Measurements from ENCODE around the gene TNNT3.
A peak's percentile ranks its signal among the peaks of the same experiment; 100 is the strongest.

The TNNT3 gene

DNA sequence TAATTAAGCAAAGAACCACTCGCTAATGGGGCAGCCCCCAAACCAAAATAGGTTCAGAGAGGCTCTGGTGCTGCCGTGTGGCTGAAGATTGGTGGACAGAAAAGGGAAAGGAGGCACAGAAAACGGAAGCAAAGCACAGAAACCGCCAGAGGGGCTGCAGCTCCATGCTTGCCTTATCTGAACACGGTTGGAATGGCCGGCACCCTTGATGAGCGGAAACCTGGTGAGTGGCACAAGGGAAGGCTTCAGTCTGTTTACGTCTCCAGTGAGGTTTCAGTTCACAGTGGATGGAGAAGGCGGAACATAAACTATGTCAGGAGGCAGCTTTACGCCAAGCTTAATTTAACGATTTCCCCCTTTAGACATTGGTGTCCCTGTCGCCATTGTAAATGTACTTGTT, 22.6 kb upstream of the TNNT3 start:
- peak; percentile 43 for DNase-seq (ENCODE audit: low spot score)

DNA sequence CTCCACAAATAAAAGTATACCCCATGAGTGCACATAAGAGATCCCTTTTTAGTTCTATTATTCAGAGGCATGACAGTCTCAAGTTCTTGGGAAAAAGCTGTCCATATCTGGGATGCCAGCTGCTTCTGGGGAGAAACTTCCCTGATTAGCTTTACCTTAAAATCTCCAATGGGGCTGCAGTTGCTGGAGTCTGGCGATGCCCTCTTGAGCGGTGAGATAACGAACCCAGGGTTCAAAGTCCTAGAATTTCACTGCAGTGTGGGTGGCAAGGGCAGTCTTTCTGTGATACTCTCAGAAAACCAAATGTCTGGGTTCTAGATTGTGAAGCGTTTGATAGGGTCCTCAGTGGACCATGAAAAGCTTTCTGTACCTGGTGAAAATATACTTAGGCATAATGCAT, 20.4 kb upstream of the TNNT3 start:
- DNase-seq (ENCODE audit: low spot score) = no peak

DNA sequence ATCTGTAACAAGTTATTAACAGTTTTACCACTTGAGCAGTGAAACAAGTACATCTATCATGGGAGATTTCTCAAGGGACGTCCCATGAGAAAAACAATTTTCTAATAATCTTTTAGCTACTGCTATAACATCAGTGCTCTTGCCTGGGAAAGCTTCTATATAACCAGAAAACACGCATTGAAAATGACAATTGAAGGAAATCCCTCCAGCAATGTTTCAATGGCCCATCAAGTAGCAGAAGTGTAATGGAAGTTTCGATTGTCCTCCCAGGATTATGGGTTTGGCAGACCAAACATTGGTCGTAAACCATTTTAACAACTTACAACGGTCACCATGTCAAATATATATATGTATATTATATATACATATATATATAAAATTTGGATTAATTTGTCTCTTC, 19.8 kb upstream of the TNNT3 start:
- no peak for DNase-seq (ENCODE audit: low spot score)

DNA sequence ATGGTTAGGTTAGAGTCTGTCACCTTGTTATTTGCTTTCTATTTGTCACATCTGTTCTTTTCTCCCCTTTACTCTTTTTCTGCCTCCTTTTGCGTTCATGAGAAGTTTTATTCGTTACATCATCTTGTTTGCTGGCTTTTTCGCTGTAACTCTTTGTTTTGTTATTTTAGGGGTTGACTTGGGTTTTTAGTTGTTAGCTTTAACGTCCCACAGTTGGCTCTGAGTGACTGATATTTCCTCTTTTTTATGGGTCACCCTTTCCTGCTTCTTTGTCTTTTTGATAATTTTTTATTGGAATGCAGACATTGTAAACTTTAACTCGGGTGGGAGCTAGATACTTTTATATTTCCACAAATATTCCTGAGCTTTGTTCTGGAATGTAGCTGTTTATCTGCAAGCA, 13.3 kb upstream of the TNNT3 start:
- no peak for DNase-seq (ENCODE audit: low spot score)

DNA sequence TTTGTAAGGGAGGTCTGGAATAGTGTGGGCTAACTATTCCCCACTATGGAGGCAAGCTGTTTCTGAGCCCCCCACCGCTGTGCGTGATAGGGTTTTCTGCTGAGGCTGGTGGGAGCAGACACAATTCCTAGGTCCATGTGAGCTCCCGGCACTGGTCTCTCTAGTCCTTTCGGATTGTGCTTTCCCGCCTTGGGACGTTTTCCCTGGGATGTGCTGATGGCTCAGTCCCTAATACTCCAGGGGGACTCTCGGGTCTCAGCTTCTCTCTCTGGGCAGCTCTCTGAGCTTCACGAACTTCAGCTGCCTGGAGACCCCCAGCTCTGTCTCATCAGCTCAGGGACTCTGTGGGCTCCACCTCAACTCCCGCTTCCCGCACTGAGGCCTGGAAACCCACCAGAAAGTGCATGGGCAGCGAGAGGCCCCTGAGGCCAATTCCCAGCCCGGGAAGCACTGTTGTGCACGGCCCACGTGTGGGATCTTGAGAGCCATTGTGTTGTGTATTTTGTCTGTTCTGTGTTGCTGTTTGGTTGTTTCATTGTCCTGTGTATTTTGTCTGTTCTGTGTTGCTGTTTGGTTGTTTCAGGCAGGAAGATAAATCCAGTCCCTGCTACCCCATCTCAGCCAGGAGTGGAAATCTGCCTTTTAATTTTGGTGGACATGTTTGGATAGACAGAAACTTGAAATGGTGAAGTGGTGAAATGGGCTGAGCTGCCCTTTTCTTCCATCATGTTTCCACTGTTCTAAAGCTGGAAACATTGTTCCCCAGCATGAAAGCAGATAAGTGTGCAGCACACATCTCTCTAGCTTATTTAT, 12.7 kb upstream of the TNNT3 start:
- DNase-seq (ENCODE audit: low spot score) = no peak

DNA sequence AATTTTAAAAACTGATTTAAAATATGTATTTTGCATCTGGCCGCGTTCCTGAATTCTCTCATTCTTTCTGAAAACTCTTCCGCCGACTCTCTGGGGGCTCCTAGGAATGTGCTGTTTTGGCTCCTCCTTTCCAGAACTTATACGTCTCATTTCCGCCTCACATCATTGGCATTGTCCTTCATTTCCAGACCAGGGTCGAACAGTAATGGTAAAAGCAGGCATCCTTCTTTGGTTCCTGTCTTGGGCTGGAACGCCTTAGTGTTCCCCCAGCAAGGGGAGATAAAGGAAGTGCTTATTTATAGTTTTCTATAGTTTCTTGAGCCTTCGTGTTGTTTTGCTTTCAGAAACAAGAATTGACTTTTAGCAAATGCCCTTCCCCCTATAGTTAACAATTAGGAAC, 10.9 kb upstream of the TNNT3 start:
- DNase-seq (ENCODE audit: low spot score) = no peak

DNA sequence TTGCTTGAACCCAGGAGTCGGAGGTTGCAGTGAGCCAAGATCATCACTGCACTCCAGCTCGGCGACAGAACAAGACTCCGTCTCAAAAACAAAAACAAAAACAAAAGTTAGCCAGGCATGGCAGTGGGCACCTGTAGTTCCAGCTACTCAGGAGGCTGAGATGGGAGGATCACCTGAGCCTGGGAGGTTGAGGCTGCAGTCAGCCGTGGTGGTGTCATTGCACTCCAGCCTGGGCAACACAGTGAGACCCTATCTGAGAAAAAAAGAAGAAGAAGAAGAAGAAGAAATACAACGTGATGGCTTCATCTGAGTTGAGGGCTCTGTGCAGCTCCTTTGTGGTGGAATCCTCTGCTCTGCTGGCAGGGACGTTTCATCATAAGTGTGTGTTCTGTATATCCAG, 10.0 kb upstream of the TNNT3 start:
- no peak for DNase-seq (ENCODE audit: low spot score)

DNA sequence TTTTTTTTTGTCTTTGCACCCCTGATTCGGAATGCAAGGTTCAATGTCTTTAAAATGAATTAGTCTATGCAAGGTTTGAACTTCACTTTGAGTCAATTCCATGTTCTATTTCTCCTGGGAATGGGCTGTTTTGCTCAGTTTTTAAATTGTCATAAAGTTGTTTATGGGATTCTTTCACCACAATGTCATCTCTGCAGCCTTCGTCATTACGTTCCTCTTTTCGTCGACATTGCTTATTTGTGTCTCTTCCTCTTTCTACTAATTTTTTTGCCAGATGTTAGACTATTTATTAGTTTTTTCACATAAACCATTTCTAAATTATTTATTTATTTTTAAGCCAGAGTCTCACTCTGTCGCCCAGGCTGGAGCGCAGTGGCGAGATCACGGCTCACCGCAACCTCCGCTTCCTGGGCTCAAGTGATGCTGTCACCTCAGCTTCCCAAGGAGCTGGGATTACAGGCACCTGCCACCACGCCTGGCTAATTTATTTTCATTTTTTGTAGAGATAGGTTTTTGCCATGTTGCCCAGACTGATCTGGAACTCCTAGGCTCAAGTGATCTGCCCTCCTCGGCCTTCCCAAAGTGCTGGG, 7.1 kb upstream of the TNNT3 start:
- DNase-seq (ENCODE audit: low spot score) = peak; percentile 3

DNA sequence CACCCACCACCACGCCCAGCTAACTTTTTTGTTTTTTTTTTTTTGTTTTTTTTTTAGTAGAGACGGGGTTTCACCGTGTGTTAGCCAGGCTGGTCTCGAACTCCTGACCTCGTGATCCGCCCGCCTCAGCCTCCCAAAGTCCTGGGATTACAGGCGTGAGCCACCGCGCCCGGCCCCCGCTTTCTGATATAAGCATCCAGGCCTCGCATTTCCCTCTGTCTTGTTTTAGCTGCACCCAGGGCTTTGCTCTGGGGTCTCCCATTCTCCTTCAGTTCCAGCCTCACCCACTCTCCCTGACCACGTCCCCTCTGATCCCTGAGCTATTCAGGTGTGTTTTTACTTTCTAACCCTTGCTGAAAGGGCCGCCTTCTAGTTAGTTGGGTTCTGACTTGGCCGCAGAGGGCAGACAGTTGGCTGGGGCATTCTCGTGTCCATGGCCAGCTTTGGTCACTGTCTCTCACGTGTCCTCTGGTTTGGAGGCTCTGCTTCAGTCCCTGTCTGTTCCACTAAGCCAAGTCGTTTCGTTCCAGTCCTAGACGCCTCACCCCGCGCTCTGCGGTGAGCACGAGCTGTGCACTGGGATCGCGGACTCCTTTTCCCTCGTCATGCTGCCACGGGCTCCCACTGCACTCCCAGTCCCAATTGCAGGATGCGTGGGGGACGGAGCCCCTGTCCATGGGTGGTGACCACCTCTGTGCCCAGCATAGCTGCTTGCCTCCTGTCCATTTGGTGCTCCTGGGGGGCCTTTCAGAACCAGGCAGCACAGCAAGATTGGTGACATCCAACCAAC, 6.0 kb upstream of the TNNT3 start:
- DNase-seq (ENCODE audit: low spot score) = no peak

DNA sequence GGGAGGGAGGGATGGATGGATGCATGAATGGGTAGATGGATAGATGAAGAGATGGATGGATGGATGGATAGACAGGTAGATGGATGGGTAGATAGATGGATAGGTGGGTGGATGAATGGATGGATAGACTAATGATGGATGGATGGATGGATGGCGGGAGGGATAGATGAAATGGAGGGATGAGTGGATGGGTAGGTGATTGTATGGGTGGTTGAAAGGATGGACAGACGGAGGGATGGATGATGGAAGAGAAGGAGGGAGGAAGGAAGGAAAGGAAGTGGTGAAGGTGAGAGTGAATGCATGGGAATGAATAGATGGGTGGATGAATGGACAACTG, 3.7 kb upstream of the TNNT3 start:
- DNase-seq (ENCODE audit: low spot score) = no peak

DNA sequence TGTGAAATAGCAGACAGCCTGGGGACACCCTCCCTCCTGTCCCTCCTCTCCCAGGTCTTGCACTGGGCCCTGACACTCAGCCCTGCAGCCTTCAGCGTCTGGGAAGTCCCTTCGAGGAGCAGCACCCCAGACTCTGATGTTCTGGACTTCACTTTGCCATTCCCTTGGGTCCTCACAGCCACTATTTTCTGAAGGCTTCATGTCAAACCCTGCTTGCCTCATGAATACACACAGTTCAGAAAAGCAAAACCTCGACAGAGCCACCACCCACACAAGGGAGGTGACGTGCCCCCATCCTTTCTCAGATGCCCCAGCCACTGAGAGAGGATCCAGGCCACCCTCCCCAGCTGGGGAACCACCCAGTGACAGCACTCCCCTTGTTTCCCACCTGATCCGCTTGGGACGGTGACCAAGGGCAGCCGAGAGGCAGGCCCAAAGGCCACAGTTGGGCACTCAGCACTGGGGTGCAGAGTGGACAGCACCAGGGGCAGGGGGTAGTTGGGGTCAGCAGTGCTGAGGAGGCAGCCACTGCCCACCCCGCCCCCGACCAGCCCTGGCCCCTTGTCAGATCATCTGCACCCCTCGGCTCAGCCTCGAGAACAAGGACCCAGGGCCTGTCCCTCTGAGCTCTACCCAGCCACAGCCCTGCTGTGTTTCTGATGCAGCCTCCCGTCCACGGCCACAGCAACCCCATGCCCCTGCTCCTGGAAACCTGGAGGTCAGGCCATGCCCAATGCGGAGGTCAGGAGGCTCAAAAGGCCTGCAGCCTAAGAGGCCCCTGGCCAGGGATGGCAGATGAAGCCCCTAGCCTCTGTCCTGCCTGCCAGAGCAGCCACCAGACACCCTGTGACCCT, 3.1 kb upstream of the TNNT3 start:
- DNase-seq (ENCODE audit: low spot score) = no peak

DNA sequence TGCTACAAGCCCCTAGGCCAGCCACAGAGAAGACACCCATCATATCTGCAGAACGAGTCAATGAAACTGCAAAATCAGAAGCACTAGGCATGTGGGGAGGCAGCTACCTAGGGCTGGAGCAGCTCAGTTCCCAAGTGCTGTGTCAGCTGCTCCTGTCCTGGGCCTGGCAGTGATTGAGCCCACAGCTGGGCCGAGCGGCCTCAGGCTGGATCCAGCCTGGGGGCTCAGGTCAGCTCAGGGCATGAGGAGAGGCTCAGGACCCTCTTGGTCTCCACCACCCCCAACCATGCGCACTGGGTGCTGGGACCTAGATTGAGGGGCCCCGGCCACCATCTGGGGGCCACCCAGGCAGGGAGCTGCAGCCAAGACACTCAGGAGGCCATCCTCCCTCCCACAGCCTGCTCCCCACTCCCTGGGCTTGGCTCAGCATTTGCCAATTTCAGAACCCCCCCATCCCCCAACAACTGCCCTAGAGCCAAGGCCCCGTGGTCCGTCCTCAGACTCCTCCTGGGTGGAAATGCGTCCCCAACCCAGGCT, 2.4 kb upstream of the TNNT3 start:
- DNase-seq (ENCODE audit: low spot score) = no peak

DNA sequence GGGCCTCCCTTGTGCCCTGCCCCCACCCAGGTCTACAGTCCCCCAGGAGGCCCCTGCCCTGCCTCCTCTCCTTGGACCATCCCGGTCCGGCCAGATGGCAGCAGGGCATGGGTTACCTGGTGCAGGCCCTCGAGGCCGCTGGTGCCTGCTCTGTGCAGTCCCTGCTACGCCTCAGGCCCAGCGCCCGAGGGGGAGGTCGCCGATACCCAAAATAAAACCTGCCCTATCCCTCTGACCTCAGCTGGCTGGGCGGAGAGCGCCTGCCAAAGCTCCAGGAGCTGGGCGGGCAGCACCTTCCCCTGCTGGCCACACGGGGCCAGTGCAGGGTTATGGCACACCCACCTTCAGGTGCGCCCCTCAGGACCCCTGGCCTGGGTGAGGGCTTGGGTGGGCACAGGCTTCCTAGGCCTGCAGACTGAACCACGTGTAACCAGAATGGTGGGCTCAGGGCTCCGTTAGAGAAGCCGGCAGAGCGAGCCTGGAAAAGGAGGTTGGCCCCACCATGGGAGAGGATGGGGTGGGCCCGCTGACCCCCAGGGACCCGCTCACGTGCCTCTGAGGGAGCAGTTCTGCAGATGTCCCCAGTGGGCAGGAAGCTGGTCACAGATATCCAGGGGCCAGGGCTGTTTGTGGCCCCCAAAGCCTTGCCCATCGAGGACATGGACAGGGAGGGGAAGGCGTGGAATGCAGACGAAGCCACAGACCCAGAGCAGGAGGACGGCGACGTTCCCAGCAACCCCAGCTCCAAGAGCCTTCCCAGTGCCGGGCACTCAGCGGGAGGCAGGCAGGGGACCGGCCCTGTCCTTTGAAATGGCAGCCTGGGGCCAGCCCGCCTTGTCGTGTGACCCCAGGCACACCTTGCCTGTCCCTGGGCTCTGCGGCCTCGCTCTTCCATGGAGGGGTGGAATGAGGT, 1.7 kb upstream of the TNNT3 start:
- no peak for DNase-seq (ENCODE audit: low spot score)

DNA sequence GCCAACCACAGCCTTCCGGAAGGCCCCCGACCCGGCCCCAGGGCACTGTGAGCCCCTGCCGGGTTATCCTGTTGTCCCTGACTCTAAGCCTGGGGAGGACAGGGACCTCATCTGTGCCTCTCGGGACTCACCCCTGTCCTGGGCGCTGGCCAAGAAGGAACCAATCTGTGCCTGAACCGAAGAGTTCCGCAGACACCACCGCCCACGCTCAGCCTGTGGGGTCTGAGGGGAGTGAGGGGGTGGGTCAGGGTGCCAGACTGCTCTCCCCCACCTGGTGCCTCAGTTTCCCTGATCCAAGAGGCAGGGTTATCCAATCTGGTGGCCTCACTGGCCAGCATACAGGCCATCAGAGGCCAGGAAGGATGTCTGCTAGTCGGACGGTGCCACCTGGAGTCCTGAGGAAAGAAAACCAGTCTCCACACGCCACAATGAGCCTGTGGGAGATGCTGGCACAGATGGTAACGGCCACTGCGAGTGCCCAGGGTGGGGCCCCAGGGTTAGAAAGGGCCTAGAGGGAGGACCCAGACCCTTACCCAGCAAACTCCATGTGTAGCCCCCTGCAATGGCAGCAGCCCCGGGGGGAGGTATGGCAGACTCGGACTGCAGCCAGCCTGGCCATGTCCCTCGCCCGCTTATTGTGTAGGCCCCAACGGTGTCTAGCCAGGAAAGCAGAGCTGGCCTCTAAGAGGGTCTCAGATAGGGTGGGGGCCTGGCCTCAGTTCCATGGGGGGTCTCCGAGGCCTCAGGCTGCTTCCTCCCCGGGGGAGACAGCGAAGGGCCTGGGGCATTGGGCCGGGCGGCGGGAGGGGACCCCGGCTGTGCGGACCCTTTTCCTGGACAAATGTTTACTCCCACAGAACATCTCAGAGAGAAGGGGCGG, 827 bp upstream of the TNNT3 start:
- DNase-seq (ENCODE audit: low spot score) = no peak

DNA sequence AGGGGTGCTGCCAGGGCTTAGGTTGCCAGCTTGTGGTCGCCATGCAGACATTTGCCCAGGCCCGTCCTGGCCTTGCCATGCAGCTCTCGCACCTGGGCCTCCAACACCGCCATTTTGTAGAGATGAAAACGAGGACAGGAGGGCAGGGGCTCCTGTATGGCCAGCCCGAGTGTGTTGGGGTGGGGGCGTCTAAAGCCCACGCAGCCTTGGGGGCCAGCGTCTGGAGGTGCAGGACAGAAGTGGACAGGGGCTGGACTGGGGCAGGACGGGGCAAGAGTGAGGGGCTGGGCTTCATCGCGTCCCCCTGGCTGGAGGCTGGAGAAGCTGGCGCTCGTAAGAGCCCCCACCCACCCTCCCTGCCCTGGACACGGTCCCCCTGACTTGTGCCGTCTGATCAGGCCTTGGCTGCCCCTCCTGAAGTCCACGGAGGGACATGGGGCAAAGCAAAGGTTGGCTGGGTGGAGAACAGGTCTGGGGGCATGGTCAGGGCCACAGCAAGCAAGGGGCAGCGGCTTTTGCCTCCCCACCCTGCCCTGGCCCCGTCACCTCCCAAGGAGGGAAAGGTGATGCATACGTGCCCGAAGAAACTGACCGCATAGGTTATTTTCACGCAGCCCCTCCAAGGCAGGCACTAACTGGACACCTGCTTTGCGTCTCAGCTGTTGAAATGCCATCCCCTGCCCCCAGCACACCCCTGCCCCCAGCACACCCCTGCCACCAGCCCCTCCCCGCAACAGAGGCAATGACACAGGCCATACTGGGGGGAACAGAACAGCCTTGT, 815 bp downstream of the TNNT3 start:
- no peak for DNase-seq (ENCODE audit: low spot score)

DNA sequence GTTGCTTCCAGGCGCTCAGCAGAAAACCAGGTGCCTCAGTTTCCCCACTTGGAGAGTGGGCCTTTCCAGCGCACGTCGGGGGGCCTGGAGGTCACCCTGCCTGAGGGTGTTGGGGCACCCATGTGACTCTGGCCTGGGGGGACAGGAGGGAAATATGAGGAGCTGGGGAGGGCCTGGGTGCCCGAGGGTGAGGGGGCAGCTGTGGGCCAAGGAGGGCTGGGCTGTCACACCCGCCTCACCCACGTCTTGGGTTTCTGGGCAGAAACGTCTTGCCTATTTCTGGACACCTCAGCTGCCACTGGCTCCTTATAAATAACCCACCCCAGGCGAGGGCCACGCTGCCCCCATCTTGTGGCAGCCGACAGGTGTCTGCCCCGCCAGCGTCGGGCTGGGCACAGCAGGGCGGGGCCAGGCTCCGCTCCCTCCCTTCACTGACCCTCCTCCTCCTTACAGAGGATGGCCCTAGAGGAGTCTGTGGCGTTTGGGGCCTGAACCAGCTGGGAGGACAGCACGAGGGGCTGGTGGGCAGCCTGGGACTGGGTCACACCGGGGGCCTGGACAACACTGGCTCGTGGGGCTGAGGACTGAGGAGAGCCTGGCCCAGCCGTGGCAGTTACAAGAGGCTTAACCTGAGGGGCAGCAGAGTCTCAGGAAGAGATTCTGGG, 1.5 kb downstream of the TNNT3 start:
- no peak for DNase-seq (ENCODE audit: low spot score)

DNA sequence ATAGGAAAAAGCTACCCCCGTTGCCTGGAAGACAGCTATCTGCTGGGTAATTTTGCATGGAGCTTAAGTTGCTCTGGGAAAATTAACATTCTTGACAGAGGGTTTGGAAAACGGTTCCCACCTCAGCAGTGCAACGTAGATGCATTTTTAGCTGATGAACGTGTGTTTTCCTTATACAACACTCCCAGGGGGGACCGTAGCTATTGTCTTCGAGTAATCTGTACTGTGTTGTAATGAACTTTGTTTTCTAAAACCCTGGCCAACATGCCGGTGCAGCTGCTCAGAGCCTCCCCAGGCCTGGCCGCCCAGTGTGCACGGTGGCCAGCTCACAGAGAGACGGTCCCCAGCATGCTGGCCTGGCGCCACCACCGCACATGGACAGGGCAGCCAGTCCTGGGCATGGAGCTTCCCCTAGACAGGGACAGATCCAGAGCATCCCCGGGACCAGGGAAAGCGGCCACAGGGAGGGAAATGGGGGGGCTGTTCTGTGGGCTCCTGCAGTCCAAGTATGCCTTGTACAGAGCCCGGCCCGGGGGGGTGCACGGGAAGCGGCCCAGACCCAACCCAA, 2.2 kb downstream of the TNNT3 start:
- DNase-seq (ENCODE audit: low spot score) = no peak

DNA sequence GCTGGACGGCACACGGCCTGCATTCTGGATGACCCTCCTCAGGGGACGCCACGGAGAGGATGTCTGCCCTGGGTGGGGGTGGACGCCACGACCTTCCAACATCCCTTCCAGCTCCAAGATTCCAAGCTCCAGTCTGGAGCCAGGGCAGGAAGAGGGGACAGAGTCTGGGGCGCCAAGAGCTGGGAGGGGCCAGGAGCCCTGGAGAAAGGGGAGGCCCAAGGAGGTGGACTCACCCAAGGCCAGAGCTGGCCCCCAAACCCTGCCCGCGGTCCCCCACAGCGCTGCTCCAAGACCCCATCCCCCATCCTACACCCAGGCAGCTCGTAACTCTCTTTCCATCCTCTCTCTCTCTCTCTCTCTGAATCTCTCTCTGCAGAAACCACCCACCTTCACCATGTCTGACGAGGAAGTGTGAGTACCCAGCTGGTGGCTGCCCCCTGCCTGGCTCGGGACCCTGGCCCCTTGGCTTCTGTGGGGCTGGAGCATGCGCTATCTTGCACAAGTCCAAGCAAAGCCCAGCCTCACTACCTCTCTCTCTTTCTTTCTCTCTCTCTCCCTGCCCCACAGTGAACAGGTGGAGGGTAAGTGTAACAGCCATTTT, 3.1 kb downstream of the TNNT3 start:
- DNase-seq (ENCODE audit: low spot score) = no peak

Data from pons (tissue), 1 donor.